Fibroblast of lung (primary cell): Measurements from ENCODE around the gene GSTA2. TPM values are rescaled to one million over a fixed set of nuclear protein-coding genes. Genes with fewer than 3 reads are reported as not detected.
A peak's percentile ranks its signal among the peaks of the same experiment; 100 is the strongest.

ENCODE experiments used
- DNase-seq, 2 donors: peaks; one replicate each; pipeline versions ENCODE4 v3.0.0 to v3.0.0-alpha.2; 2010; ENCODE audit warnings: low read depth in 2 of 2
- H2AFZ ChIP-seq: 2 replicates; pipeline ENCODE4 v1.5.1; 2012; ENCODE audit warnings: low read length, control low read depth, inconsistent platforms
- H3K27ac ChIP-seq: 2 replicates; pipeline ENCODE4 v1.5.1; 2011; ENCODE audit warnings: low read length, control low read depth; ENCODE audit not compliant: insufficient read depth
- H3K27me3 ChIP-seq: 2 replicates; pipeline ENCODE4 v1.5.1; 2011; ENCODE audit warnings: mild to moderate bottlenecking, low read length; ENCODE audit not compliant: control insufficient read depth, insufficient read depth
- H3K36me3 ChIP-seq: 2 replicates; pipeline ENCODE4 v1.5.1; 2011; ENCODE audit warnings: low read length; ENCODE audit not compliant: control insufficient read depth, insufficient read depth
- H3K4me1 ChIP-seq: 2 replicates; pipeline ENCODE4 v1.5.1; 2011; ENCODE audit warnings: low read length; ENCODE audit not compliant: control insufficient read depth, insufficient read depth; ENCODE audit errors: extremely low read depth
- H3K4me2 ChIP-seq: 2 replicates; pipeline ENCODE4 v1.5.1; 2011; ENCODE audit warnings: low read length, control low read depth; ENCODE audit not compliant: insufficient read depth; ENCODE audit errors: extremely low read depth
- H3K4me3 ChIP-seq, 4 experiments: fragments of 200-600 bp in 1 of 4; sonication (generic) in 1 of 4; replicated peaks in 1 of 4; 2 replicates each; pipeline ENCODE4 v1.5.1; 2011 to 2016; ENCODE audit warnings: low read length in 4 of 4, low read depth in 3 of 4, mild to moderate bottlenecking in 3 of 4, control low read depth in 2 of 4, inconsistent platforms in 1 of 4, mixed read lengths in 1 of 4; ENCODE audit not compliant: insufficient read depth in 1 of 4; ENCODE audit errors: control extremely low read depth in 1 of 4
- H3K79me2 ChIP-seq: 2 replicates; pipeline ENCODE4 v1.5.1; 2012; ENCODE audit warnings: mild to moderate bottlenecking, low read length, inconsistent platforms; ENCODE audit not compliant: control insufficient read depth, insufficient read depth
- H3K9ac ChIP-seq: 2 replicates; pipeline ENCODE4 v1.5.1; 2011; ENCODE audit warnings: mild to moderate bottlenecking, low read length, control low read depth; ENCODE audit not compliant: insufficient read depth
- H3K9me3 ChIP-seq: 2 replicates; pipeline ENCODE4 v1.5.1; 2012; ENCODE audit warnings: low read depth, low read length; ENCODE audit not compliant: control insufficient read depth, insufficient read depth
- H4K20me1 ChIP-seq: 2 replicates; pipeline ENCODE4 v1.5.1; 2011; ENCODE audit warnings: low read length; ENCODE audit not compliant: control insufficient read depth, insufficient read depth; ENCODE audit errors: extremely low read depth
- EZH2 ChIP-seq: IDR thresholded peaks from 2 replicates; pipeline ENCODE4 v1.5.1; 2012; ENCODE audit warnings: low read length, control low read depth, mild to moderate bottlenecking; ENCODE audit errors: missing control alignments
- polyA plus RNA-seq, 2 donors: library from polyadenylated mRNA; depleted of rRNA in 1 of 2; stranded (reverse) in 1 of 2; unstranded in 1 of 2; fragments of >200 nt; gene quantifications; 2 replicates each; pipeline ENCODE4 v1.2.1, GENCODE V29; 2011 to 2012; ENCODE audit warnings: missing spikeins in 1 of 2
- total RNA-seq: library from RNA; depleted of rRNA; stranded (reverse); fragments of >200 nt; gene quantifications from 2 replicates; pipeline ENCODE4 v1.2.1, GENCODE V29; 2014
- TF ChIP-seq, protein P1 (sequence below), 2 donors: IDR thresholded peaks in 1 of 2; conservative IDR thresholded peaks in 1 of 2; 1 replicate in 1 of 2; 2 replicates in 1 of 2; pipeline ENCODE4 v1.5.1; 2011 to 2012; ENCODE audit warnings: low read length in 2 of 2, control low read depth in 1 of 2, inconsistent platforms in 1 of 2, low read depth in 1 of 2, mild to moderate bottlenecking in 1 of 2

The GSTA2 gene
- total and polyA plus RNA-seq, 2 donors (not counting 1 experiment from before 2014, with no cell fraction given), result not detected

DNA sequence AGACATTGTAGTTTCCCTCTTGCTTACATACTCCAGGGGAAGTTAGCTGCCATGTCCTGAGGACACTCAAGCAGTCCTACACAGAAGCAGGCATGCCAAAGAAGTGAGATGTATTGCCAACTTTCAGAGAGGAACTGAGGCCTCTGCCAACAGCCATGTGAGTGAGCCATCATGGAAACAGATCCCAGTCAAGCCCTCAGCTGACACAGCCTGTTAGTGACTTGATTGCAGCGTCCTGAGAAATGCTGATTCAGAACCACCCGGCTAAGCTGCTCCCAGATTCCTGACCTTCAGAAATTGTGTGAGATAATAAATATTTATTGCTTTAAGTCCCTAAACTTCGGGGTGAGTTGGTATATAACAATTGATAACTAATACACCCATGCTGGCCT is 38.1 kb downstream of the GSTA2 start:
- no peak for DNase-seq
- Histone ChIP-seq H3K9me3 (no peaks in the 10 kb centered on the region), H3K4me3 (no peak overlapping the region), H3K4me2 (no peak overlapping the region), H3K36me3 (no peaks in the 10 kb centered on the region), H3K27ac (no peak overlapping the region), H3K9ac (no peak overlapping the region), H3K4me1 (no peaks in the 10 kb centered on the region), H2AFZ (no peak overlapping the region), H4K20me1 (no peaks in the 10 kb centered on the region), H3K79me2 (no peaks in the 10 kb centered on the region), H3K27me3 (no peaks in the 10 kb centered on the region)
- TF ChIP-seq, protein P1, sequence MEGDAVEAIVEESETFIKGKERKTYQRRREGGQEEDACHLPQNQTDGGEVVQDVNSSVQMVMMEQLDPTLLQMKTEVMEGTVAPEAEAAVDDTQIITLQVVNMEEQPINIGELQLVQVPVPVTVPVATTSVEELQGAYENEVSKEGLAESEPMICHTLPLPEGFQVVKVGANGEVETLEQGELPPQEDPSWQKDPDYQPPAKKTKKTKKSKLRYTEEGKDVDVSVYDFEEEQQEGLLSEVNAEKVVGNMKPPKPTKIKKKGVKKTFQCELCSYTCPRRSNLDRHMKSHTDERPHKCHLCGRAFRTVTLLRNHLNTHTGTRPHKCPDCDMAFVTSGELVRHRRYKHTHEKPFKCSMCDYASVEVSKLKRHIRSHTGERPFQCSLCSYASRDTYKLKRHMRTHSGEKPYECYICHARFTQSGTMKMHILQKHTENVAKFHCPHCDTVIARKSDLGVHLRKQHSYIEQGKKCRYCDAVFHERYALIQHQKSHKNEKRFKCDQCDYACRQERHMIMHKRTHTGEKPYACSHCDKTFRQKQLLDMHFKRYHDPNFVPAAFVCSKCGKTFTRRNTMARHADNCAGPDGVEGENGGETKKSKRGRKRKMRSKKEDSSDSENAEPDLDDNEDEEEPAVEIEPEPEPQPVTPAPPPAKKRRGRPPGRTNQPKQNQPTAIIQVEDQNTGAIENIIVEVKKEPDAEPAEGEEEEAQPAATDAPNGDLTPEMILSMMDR (conservative IDR thresholded peaks at IDR 0.05 in 1 of 2, IDR thresholded peaks at IDR 0.05 in 1 of 2; ENCODE audit: low read depth in 1 of 2, low read length in 2 of 2), result no peak
- TF ChIP-seq EZH2, result no peak

DNA sequence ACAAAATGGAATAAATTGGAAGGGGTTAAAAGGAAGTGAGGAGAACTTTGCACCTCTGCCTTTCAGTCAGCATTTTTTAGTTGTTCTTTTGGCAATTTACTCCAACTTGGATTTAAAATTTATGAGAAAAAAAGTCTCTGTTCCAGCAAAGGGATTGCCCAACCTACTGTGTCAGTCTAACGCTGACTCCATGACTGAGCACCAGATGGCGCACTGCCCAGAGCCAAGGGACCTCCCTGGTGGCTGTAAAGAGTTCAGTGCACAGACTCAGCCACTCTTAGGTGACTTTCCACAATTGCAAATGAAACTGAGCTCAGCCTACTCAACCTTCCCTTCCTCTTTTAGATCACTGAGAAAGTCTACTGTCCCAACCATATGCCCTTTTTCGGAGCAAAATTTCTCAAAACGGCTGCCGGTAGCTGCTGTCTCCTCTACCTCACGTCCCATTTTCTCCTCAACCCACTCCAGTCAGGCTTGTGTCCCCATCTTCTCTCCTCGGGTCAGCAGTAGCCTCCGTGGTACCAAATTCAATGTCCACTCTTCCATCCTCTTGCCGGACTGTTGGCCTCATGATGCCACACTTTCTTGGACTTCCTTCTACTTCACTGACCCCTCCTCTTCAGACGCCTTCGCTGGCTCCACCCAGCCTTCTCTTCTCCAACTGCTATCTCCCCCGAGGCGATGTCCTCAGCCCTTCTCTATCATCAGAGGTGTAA is 38.7 kb downstream of the GSTA2 start:
- H3K27ac ChIP-seq, result no peak overlapping the region
- H2AFZ ChIP-seq, result no peak overlapping the region

DNA sequence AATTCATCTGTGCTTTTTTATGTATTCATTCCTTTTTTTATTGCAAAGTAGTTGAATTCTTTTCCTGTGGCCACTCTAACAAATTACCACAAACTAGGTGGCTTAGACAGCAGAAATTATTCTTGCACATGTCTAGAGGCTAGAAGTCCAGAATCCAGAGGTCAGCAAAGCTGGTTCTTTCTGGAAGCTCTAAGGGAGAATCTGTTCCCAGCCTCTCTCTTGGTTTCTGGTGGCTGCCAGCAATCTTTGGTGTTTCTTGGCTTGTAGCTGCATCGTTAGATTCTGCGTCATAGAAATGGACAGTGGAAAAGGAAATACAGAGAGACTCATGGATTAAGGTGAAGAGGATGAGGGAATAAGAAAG is 39.3 kb downstream of the GSTA2 start:
- H3K4me2 ChIP-seq, result no peak overlapping the region
- H3K27me3 ChIP-seq, result no peaks in the 10 kb centered on the region
- H3K27ac ChIP-seq, result no peak overlapping the region
- DNase-seq, result peak; percentile 75 to 83
- no peaks in the 10 kb centered on the region for H3K9me3 ChIP-seq
- no peaks in the 10 kb centered on the region for H3K4me1 ChIP-seq
- H3K36me3 ChIP-seq, result no peaks in the 10 kb centered on the region
- no peak overlapping the region for H3K9ac ChIP-seq
- H4K20me1 ChIP-seq, result no peaks in the 10 kb centered on the region
- no peak overlapping the region for H2AFZ ChIP-seq
- TF ChIP-seq, protein P1 (conservative IDR thresholded peaks at IDR 0.05 in 1 of 2, IDR thresholded peaks at IDR 0.05 in 1 of 2; ENCODE audit: low read depth in 1 of 2, low read length in 2 of 2), result no peak
- no peak for TF ChIP-seq EZH2
- H3K4me3 ChIP-seq, result no peak overlapping the region
- H3K79me2 ChIP-seq, result no peaks in the 10 kb centered on the region

More for the DNA sequence above, 38.7 kb downstream of the GSTA2 start:
- no peak overlapping the region for H3K4me2 ChIP-seq
- peak; percentile 61 to 75 for DNase-seq
- H3K4me1 ChIP-seq, result no peaks in the 10 kb centered on the region
- TF ChIP-seq, protein P1 (conservative IDR thresholded peaks at IDR 0.05 in 1 of 2, IDR thresholded peaks at IDR 0.05 in 1 of 2; ENCODE audit: low read depth in 1 of 2, low read length in 2 of 2), result peak; percentile 38 to 59
- no peak for TF ChIP-seq EZH2
- no peak overlapping the region for H3K9ac ChIP-seq
- no peak overlapping the region for H3K4me3 ChIP-seq
- H4K20me1 ChIP-seq, result no peaks in the 10 kb centered on the region
- H3K9me3 ChIP-seq, result no peaks in the 10 kb centered on the region
- H3K36me3 ChIP-seq, result no peaks in the 10 kb centered on the region
- no peaks in the 10 kb centered on the region for H3K79me2 ChIP-seq
- H3K27me3 ChIP-seq, result no peaks in the 10 kb centered on the region
